HepG2 (cell line): ENCODE data around the gene DNALI1. TPM values are rescaled to one million over a fixed set of nuclear protein-coding genes. Genes with fewer than 3 reads are reported as not detected.

Experiments used
- ATAC-seq: fragments of 200-7000 bp; cut with Tn5 transposase; 3 replicates; pipeline ENCODE4 v1.9.1; 2020; ENCODE audit warnings: mild to moderate bottlenecking, moderate library complexity
- BruUV-seq: library from RNA; stranded (reverse); fragments of 400-500 nt; replicated peaks from 2 replicates; lab custom pipeline; 2021; lab: Mats Ljungman, UMichigan
- CTCF ChIA-PET: fragments of 300-600 bp; formaldehyde crosslinking; extraction: SDS; loops from one replicate; lab custom pipeline; 2021; ENCODE audit warnings: low total read pairs, inconsistent platforms, low intra/inter-chr PET ratio; lab: Yijun Ruan, JAX
- POLR2A ChIA-PET: fragments of 350-600 bp; sonication (Branson Sonifier 250); formaldehyde crosslinking; loops from one replicate; lab custom pipeline; 2020; ENCODE audit warnings: antibody characterized with exemption, inconsistent platforms; lab: Yijun Ruan, JAX
- DNase-seq: peaks from one replicate; pipeline ENCODE4 v3.0.0-alpha.2; 2015; ENCODE audit warnings: low spot score
- FAIRE-seq: peaks from 3 replicates; lab custom pipeline; 2011; peaks lifted over from hg19 to GRCh38; lab: Jason Lieb, UNC
- H2AFZ ChIP-seq: one replicate; pipeline ENCODE4 v1.6.1; 2011; ENCODE audit warnings: low read length, inconsistent platforms
- H3K27ac ChIP-seq: fragments of 300-600 bp; 3 replicates; pipeline ENCODE4 v1.8.0; 2011; ENCODE audit warnings: mixed run types, mild to moderate bottlenecking, mixed read lengths, low read length, inconsistent platforms; ENCODE audit not compliant: insufficient read depth; ENCODE audit errors: extremely low read length
- H3K27me3 ChIP-seq, 2 experiments: fragments of 200-600 bp in 1 of 2; 2 replicates in 1 of 2; 3 replicates in 1 of 2; pipeline versions ENCODE4 v1.6.0 to v1.8.0; 2011; ENCODE audit warnings: low read length in 2 of 2, mild to moderate bottlenecking in 2 of 2, moderate library complexity in 2 of 2, inconsistent platforms in 1 of 2; ENCODE audit not compliant: insufficient read depth in 2 of 2, control insufficient read depth in 1 of 2
- H3K36me3 ChIP-seq, 2 experiments: fragments of 200-600 bp in 1 of 2; replicated peaks in 1 of 2; 2 replicates in 1 of 2; 3 replicates in 1 of 2; pipeline versions ENCODE4 v1.5.1 to v1.8.0; 2011; ENCODE audit warnings: low read length in 2 of 2, inconsistent platforms in 1 of 2; ENCODE audit not compliant: insufficient read depth in 2 of 2, control insufficient read depth in 1 of 2
- H3K4me1 ChIP-seq: 2 replicates; pipeline ENCODE4 v1.5.1; 2012; ENCODE audit warnings: low read length, inconsistent platforms; ENCODE audit not compliant: insufficient read depth
- H3K4me2 ChIP-seq: 2 replicates; pipeline ENCODE4 v1.6.0; 2011; ENCODE audit warnings: low read depth, low read length, inconsistent platforms
- H3K4me3 ChIP-seq, 3 experiments: fragments of 200-600 bp in 1 of 3; sonication (generic), shearing (Covaris generic) in 1 of 3; replicated peaks in 1 of 3; 2 replicates each; pipeline ENCODE4 v1.5.1; 2011 to 2016; ENCODE audit warnings: low read length in 3 of 3, inconsistent platforms in 2 of 3, low read depth in 2 of 3, mild to moderate bottlenecking in 2 of 3, control low read depth in 1 of 3, mixed read lengths in 1 of 3; ENCODE audit not compliant: insufficient read depth in 1 of 3
- H3K79me2 ChIP-seq: one replicate; pipeline ENCODE4 v1.6.1; 2011; ENCODE audit warnings: low read length, inconsistent platforms; ENCODE audit not compliant: insufficient read depth
- H3K9ac ChIP-seq: 2 replicates; pipeline ENCODE4 v1.6.0; 2011; ENCODE audit warnings: mild to moderate bottlenecking, low read depth, low read length, inconsistent platforms; ENCODE audit not compliant: insufficient read depth
- H3K9me3 ChIP-seq: 2 replicates; pipeline ENCODE4 v1.5.1; 2012; ENCODE audit warnings: mild to moderate bottlenecking, low read length
- H4K20me1 ChIP-seq: 2 replicates; pipeline ENCODE4 v1.6.0; 2011; ENCODE audit warnings: inconsistent platforms, mild to moderate bottlenecking, low read length, moderate library complexity; ENCODE audit not compliant: insufficient read depth
- NONO ChIP-seq, 2 experiments: fragments of 450-650 bp in 1 of 2; sonication (generic) in 1 of 2; formaldehyde crosslinking in 1 of 2; IDR thresholded peaks in 1 of 2; conservative IDR thresholded peaks in 1 of 2; 2 replicates each; pipeline versions ENCODE4 v1.6.1 to v1.8.0; 2017 to 2022; ENCODE audit warnings: mild to moderate bottlenecking in 1 of 2, missing genetic modification reagents in 1 of 2, moderate library complexity in 1 of 2
- XRCC5 ChIP-seq: fragments of 200-400 bp; formaldehyde crosslinking; optimal IDR thresholded peaks from 2 replicates; pipeline ENCODE3; 2017; ENCODE audit warnings: mild to moderate bottlenecking, low read length
- ZNF235 ChIP-seq: sonication (generic); formaldehyde crosslinking; IDR thresholded peaks from 2 replicates; pipeline ENCODE4 v1.8.1; 2023; ENCODE audit warnings: mild to moderate bottlenecking, missing genetic modification reagents, borderline replicate concordance
- ZNF451 ChIP-seq: sonication (generic); formaldehyde crosslinking; IDR thresholded peaks from 2 replicates; pipeline ENCODE4 v1.5.0; 2020; ENCODE audit warnings: mild to moderate bottlenecking, missing genetic modification reagents
- WGBS: methylation state at CpG from one replicate; pipeline ENCODE4 v1.1.6; 2017; ENCODE audit warnings: low lambda C conversion rate; 5-methylcytosine and 5-hydroxymethylcytosine counted together
- in situ Hi-C: cut with HindIII; loops from 2 replicates; pipeline ENCODE4 v1.10.0; 2017; ENCODE audit warnings: low pct_unique_long_range_greater_than_20kb; ENCODE audit not compliant: extremely low pct_ligation_motif_present
- intact Hi-C: fragments of 100-400 bp; cut with micrococcal nuclease; formaldehyde crosslinking; loops from one replicate; pipeline ENCODE4 v1.10.0; 2022; ENCODE audit not compliant: unreplicated experiment
- polyA plus RNA-seq, 8 experiments: library from polyadenylated mRNA; depleted of rRNA in 3 of 8; stranded (reverse) in 7 of 8; unstranded in 1 of 8; fragments of >200 nt; fragmentation: Illumina TruSeq in 4 of 8; extraction: Trizol in 4 of 8; gene quantifications; 2 replicates each; pipeline versions ENCODE4 v1.2.1 to v1.2.3, GENCODE V29; 2011 to 2016; ENCODE audit warnings: low read depth in 4 of 8, missing spikeins in 1 of 8, mixed read lengths in 1 of 8; ENCODE audit not compliant: insufficient read depth in 1 of 8
- small RNA-seq, 3 experiments: library from RNA; depleted of rRNA; stranded (forward); fragments of <200 nt; gene quantifications; one replicate each; pipeline ENCODE3, GENCODE V24; 2012; ENCODE audit warnings: low read depth in 2 of 3, low replicate concordance in 1 of 3; ENCODE audit not compliant: insufficient read length in 3 of 3, insufficient read depth in 2 of 3
- total RNA-seq, 5 experiments: library from RNA; depleted of rRNA; stranded (reverse); fragments of >200 nt; fragmentation: Illumina TruSeq; extraction: Trizol; gene quantifications; 2 replicates each; pipeline ENCODE4 v1.2.3, GENCODE V29; 2016; ENCODE audit warnings: low read depth in 1 of 5
- TF ChIP-seq, protein P1 (sequence below): sonication (generic); formaldehyde crosslinking; IDR thresholded peaks from 2 replicates; pipeline ENCODE4 v1.5.0; 2020; ENCODE audit warnings: mild to moderate bottlenecking, missing genetic modification reagents, borderline replicate concordance

DNALI1 gene
- total and polyA plus RNA-seq, 2 of the 13 experiments (the other 11 are each of a cell fraction or from before 2014, with no cell fraction given): 0.42 to 0.70 TPM

DNA sequence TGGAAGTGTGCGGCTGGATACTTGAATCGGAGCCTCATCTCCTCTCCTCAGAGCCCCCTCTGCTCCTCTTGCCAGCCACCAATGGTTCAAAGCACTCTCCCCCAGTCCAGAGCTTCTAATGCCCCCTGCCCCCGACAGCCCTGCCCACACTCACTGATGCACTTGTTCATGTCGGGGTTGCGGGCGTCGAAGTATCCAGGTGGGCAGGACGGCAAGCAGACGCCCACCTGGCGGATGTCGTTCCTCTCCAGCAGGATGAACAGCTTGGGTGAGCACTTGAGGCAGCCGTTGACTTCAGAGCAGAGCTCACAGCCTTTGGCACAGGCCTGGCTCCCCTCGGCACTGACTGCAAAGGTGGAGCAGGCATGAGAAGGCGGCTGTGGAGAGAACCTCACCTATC is 59.6 kb downstream of the DNALI1 start:
- 18% methylated on average over 2 of the region's 14 CpGs for WGBS
- Histone ChIP-seq H3K4me1 (no peaks in the 10 kb centered on the region), H3K4me3 (no peak overlapping the region), H2AFZ (no peak overlapping the region), H3K79me2 (no peaks in the 10 kb centered on the region), H3K27me3 (peaks cover 14 to 85% of the 10 kb centered on the region in 2 experiments), H3K4me2 (no peak overlapping the region), H4K20me1 (no peaks in the 10 kb centered on the region), H3K36me3 (no peaks in the 10 kb centered on the region), H3K9ac (no peak overlapping the region), H3K27ac (no peak overlapping the region), H3K9me3 (no peaks in the 10 kb centered on the region)
- intact Hi-C loops (no loop called here), in situ Hi-C loops (no loop called here)
- BruUV-seq: no TSS peak
- no peak for DNase-seq
- no peak for FAIRE-seq
- TF ChIP-seq, protein P1, sequence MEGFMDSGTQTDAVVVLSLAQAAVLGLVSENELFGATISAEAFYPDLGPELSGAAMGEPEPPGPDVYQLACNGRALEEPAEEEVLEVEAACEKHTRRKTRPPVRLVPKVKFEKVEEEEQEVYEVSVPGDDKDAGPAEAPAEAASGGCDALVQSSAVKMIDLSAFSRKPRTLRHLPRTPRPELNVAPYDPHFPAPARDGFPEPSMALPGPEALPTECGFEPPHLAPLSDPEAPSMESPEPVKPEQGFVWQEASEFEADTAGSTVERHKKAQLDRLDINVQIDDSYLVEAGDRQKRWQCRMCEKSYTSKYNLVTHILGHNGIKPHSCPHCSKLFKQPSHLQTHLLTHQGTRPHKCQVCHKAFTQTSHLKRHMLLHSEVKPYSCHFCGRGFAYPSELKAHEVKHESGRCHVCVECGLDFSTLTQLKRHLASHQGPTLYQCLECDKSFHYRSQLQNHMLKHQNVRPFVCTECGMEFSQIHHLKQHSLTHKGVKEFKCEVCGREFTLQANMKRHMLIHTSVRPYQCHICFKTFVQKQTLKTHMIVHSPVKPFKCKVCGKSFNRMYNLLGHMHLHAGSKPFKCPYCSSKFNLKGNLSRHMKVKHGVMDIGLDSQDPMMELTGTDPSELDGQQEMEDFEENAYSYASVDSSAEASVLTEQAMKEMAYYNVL (CRISPR knock-in tag): no peak
- TF ChIP-seq ZNF451 (CRISPR knock-in tag) (no peak), ZNF235 (CRISPR knock-in tag) (no peak), XRCC5 (no peak), NONO (IDR thresholded peaks at IDR 0.05) (no peak), NONO (CRISPR knock-in tag; conservative IDR thresholded peaks at IDR 0.05) (no peak)
- ChIA-PET CTCF (no interaction called here), POLR2A (no interaction called here)
- ATAC-seq: no peak

Small RNA genes lying within 50 kb of the gene (small RNA-seq; reads per million reads assigned to genes)
- gene AL034379.1: 0 reads per million in 3 experiments

Other genes starting within 250 kb of the DNALI1 start
- 4.2 and 6.8 TPM in 2 replicates for gene ZC3H12A, start 82.4 kb upstream of the DNALI1 start, total RNA-seq (2016; rRNA removed; fragmentation: Illumina TruSeq; extraction: Trizol)
- 13.3 and 21.1 TPM in 2 replicates for gene ZC3H12A, start 82.4 kb upstream of the DNALI1 start, polyA plus RNA-seq (2011; rRNA removed)
- gene MEAF6, start 42.2 kb upstream of the DNALI1 start, total RNA-seq (2016; rRNA removed; fragmentation: Illumina TruSeq; extraction: Trizol): 45.6 and 67.6 TPM in 2 replicates
- gene MEAF6, start 42.2 kb upstream of the DNALI1 start, polyA plus RNA-seq (2011; rRNA removed): 24.6 and 29.5 TPM in 2 replicates
- 10.9 and 11.2 TPM in 2 replicates for gene SNIP1, start 2.6 kb upstream of the DNALI1 start, total RNA-seq (2016; rRNA removed; fragmentation: Illumina TruSeq; extraction: Trizol)
- 5.5 and 6.2 TPM in 2 replicates for gene SNIP1, start 2.6 kb upstream of the DNALI1 start, polyA plus RNA-seq (2011; rRNA removed)
- 72.1 and 101 TPM in 2 replicates for gene GNL2, start 39.0 kb downstream of the DNALI1 start, total RNA-seq (2016; rRNA removed; fragmentation: Illumina TruSeq; extraction: Trizol)
- gene GNL2, start 39.0 kb downstream of the DNALI1 start, polyA plus RNA-seq (2011; rRNA removed): 31.2 and 32.1 TPM in 2 replicates
- gene RSPO1, start 78.0 kb downstream of the DNALI1 start, total RNA-seq (2016; rRNA removed; fragmentation: Illumina TruSeq; extraction: Trizol): not detected in 2 replicates
- not detected in 2 replicates for gene RSPO1, start 78.0 kb downstream of the DNALI1 start, polyA plus RNA-seq (2011; rRNA removed)
- 38.6 and 48.7 TPM in 2 replicates for gene CDCA8, start 135.6 kb downstream of the DNALI1 start, total RNA-seq (2016; rRNA removed; fragmentation: Illumina TruSeq; extraction: Trizol)
- gene CDCA8, start 135.6 kb downstream of the DNALI1 start, polyA plus RNA-seq (2011; rRNA removed): 16.7 and 24.1 TPM in 2 replicates
- gene EPHA10, start 208.2 kb downstream of the DNALI1 start, total RNA-seq (2016; rRNA removed; fragmentation: Illumina TruSeq; extraction: Trizol): 0.08 and 0.58 TPM in 2 replicates
- 0.11 and 0.29 TPM in 2 replicates for gene EPHA10, start 208.2 kb downstream of the DNALI1 start, polyA plus RNA-seq (2011; rRNA removed)
- gene MANEAL, start 236.9 kb downstream of the DNALI1 start, total RNA-seq (2016; rRNA removed; fragmentation: Illumina TruSeq; extraction: Trizol): 16.8 and 26.4 TPM in 2 replicates
- 20.8 and 24.2 TPM in 2 replicates for gene MANEAL, start 236.9 kb downstream of the DNALI1 start, polyA plus RNA-seq (2011; rRNA removed)